NCI-H2081 treated with DMSO at 0.1 percent for 48 hours (cell line): ENCODE measurements around the gene TCHH.
"Not testable (repeated sequence)": the region's sequence is repeated elsewhere in the genome, so short reads cannot be mapped to it uniquely, and the experiment has no call there.

Experiments
- DNase-seq: peaks from one replicate; lab custom pipeline; 2025; lab: John Stamatoyannopoulos, UW

The TCHH gene

GRCh38 chr1:152115344-152115743 lies at the start of gene TCHH:
Gene TCHH (minus strand): TSS chr1:152115444. CDS start chr1:152114080, 1,364 bp downstream.
- no peak for DNase-seq

- no peak for DNase-seq
Observed at GRCh38 chr1:152164517-152165136, 49.4 kb upstream of the TCHH start.

- DNase-seq, result no peak
Observed at GRCh38 chr1:152162792-152163463, 47.7 kb upstream of the TCHH start.

GRCh38 chr1:152160576-152160975 lies 45.3 kb upstream of the TCHH start:
- no peak for DNase-seq

GRCh38 chr1:152159144-152159543 lies 43.9 kb upstream of the TCHH start, which contains the start of gene RPTN:
Gene RPTN (minus strand): TSS chr1:152159228. CDS start chr1:152157889, 1,339 bp downstream.
- no peak for DNase-seq

GRCh38 chr1:152153996-152154395 lies 38.8 kb upstream of the TCHH start:
- no peak for DNase-seq

GRCh38 chr1:152151646-152152045 lies 36.4 kb upstream of the TCHH start:
- DNase-seq, result no peak

GRCh38 chr1:152148981-152149380 lies 33.7 kb upstream of the TCHH start:
- no peak for DNase-seq

GRCh38 chr1:152148051-152148450 lies 32.8 kb upstream of the TCHH start:
- no peak for DNase-seq

- no peak for DNase-seq
Observed at GRCh38 chr1:152145769-152146168, 30.5 kb upstream of the TCHH start.

GRCh38 chr1:152144674-152145183 lies 29.5 kb upstream of the TCHH start:
- DNase-seq, result not testable (repeated sequence)

GRCh38 chr1:152143150-152143887 lies 28.1 kb upstream of the TCHH start:
- DNase-seq, result no peak

GRCh38 chr1:152141971-152142584 lies 26.8 kb upstream of the TCHH start:
- DNase-seq, result no peak

GRCh38 chr1:152137215-152137614 lies 22.0 kb upstream of the TCHH start:
- DNase-seq, result no peak

- DNase-seq, result no peak
Observed at GRCh38 chr1:152130186-152130585, 14.9 kb upstream of the TCHH start.

- no peak for DNase-seq
Observed at GRCh38 chr1:152127673-152128072, 12.4 kb upstream of the TCHH start.

- no peak for DNase-seq
Observed at GRCh38 chr1:152125834-152126443, 10.7 kb upstream of the TCHH start.

- DNase-seq, result no peak
Observed at GRCh38 chr1:152118915-152119314, 3.7 kb upstream of the TCHH start.

- DNase-seq, result no peak
Observed at GRCh38 chr1:152112885-152113432, 2.3 kb downstream of the TCHH start.

GRCh38 chr1:152112101-152112884 lies 3.0 kb downstream of the TCHH start:
- DNase-seq, result no peak

GRCh38 chr1:152111515-152111968 lies 3.7 kb downstream of the TCHH start:
- DNase-seq, result no peak
